Hypothalamus (tissue), 51 donors: ENCODE data around the gene RPS6KA2.
A peak's percentile ranks its signal among the peaks of the same experiment; 100 is the strongest.

Experiments
- DNase-seq, 51 donors: peaks; one replicate each; lab custom pipeline; 2025; lab: John Stamatoyannopoulos, UW

The RPS6KA2 gene

GRCh38 chr6:166476061-166476591 is 150.9 kb downstream of the RPS6KA2 start:
- no peak for DNase-seq

- DNase-seq, result no peak
These were observed 152.1 kb downstream of the RPS6KA2 start for GRCh38 chr6:166474721-166475565.

GRCh38 chr6:166473886-166474571 is 153.0 kb downstream of the RPS6KA2 start:
- no peak for DNase-seq

- no peak for DNase-seq
These were observed 154.4 kb downstream of the RPS6KA2 start for GRCh38 chr6:166472636-166473035.

GRCh38 chr6:166471797-166472260 is 155.2 kb downstream of the RPS6KA2 start:
- DNase-seq, result no peak

GRCh38 chr6:166470863-166471410 is 156.1 kb downstream of the RPS6KA2 start:
- DNase-seq, result peak in 2 of 51 donors; percentile 32 to 47

- no peak for DNase-seq
These were observed 156.8 kb downstream of the RPS6KA2 start for GRCh38 chr6:166470029-166470862.

- no peak for DNase-seq
These were observed 157.6 kb downstream of the RPS6KA2 start for GRCh38 chr6:166469426-166469961.

- no peak for DNase-seq
These were observed 159.5 kb downstream of the RPS6KA2 start for GRCh38 chr6:166467436-166468000.

GRCh38 chr6:166466178-166467122 is 160.6 kb downstream of the RPS6KA2 start:
- DNase-seq, result no peak

GRCh38 chr6:166465671-166466087 is 161.4 kb downstream of the RPS6KA2 start:
- peak in 22 of 51 donors; percentile 19 to 64 (median 34) for DNase-seq

GRCh38 chr6:166465003-166465399 is 162.1 kb downstream of the RPS6KA2 start:
- DNase-seq, result no peak

GRCh38 chr6:166464068-166465002 is 162.7 kb downstream of the RPS6KA2 start:
- DNase-seq, result no peak

GRCh38 chr6:166463359-166464067 is 163.5 kb downstream of the RPS6KA2 start:
- DNase-seq, result no peak

- DNase-seq, result no peak
These were observed 164.5 kb downstream of the RPS6KA2 start for GRCh38 chr6:166462461-166463135.

- no peak for DNase-seq
These were observed 165.1 kb downstream of the RPS6KA2 start for GRCh38 chr6:166461821-166462460.
